Prostate gland (tissue), 2 donors: ENCODE results near the gene ADARB2.

Experiments used
- POLR2AphosphoS5 ChIP-seq: sonication (generic); formaldehyde crosslinking; IDR thresholded peaks from one replicate; pipeline ENCODE4 v1.6.1; 2017; ENCODE audit warnings: antibody characterized with exemption
- TF ChIP-seq, protein P1 (sequence below), 4 experiments: fragments of 200-600 bp in 2 of 4; fragments of 450-650 bp in 2 of 4; sonication (generic) in 2 of 4; IDR thresholded peaks; 1 replicate in 3 of 4; 2 replicates in 1 of 4; pipeline ENCODE4 v1.5.1; 2016 to 2019; ENCODE audit warnings: antibody characterized with exemption in 4 of 4, mild to moderate bottlenecking in 2 of 4, moderate library complexity in 2 of 4

DNA sequence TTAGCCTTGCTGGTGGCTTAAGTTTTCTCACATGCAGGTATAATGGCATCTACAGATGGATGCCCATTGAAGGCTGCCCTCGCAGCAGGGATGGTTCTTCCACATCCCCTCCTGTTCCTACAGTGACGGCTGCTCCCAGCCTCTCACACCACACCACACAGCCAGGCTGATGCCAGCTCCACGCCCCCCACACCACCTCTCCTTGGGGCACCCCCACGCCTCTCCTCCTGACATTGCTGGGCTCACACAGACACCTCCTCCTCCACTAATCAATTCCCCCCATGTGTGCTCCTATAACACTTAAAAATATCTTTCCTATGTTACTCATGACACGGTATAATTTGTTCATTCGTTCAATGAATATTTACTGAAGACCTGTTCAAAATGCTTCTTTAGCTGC, 437.1 kb downstream of the ADARB2 start:
- TF ChIP-seq, protein P1, sequence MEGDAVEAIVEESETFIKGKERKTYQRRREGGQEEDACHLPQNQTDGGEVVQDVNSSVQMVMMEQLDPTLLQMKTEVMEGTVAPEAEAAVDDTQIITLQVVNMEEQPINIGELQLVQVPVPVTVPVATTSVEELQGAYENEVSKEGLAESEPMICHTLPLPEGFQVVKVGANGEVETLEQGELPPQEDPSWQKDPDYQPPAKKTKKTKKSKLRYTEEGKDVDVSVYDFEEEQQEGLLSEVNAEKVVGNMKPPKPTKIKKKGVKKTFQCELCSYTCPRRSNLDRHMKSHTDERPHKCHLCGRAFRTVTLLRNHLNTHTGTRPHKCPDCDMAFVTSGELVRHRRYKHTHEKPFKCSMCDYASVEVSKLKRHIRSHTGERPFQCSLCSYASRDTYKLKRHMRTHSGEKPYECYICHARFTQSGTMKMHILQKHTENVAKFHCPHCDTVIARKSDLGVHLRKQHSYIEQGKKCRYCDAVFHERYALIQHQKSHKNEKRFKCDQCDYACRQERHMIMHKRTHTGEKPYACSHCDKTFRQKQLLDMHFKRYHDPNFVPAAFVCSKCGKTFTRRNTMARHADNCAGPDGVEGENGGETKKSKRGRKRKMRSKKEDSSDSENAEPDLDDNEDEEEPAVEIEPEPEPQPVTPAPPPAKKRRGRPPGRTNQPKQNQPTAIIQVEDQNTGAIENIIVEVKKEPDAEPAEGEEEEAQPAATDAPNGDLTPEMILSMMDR (IDR thresholded peaks at IDR 0.05): no peak
- no peak for TF ChIP-seq POLR2AphosphoS5
